HG02943 (cell line): ENCODE data around the gene ADCY2.

Experiments
- ATAC-seq: cut with Tn5 transposase; IDR thresholded peaks from one replicate; pipeline ENCODE4 v1.9.1; 2021; ENCODE audit warnings: mild to moderate bottlenecking, low read depth, moderate library complexity; ENCODE audit not compliant: unreplicated experiment

Gene ADCY2

GRCh38 chr5:7705261-7705660 is 309.3 kb downstream of the ADCY2 start:
- ATAC-seq: no peak

- no peak for ATAC-seq
Measured at GRCh38 chr5:7705736-7706135, 309.8 kb downstream of the ADCY2 start.

- no peak for ATAC-seq
Measured at GRCh38 chr5:7706256-7706655, 310.3 kb downstream of the ADCY2 start.

GRCh38 chr5:7714119-7714518 is 318.2 kb downstream of the ADCY2 start:
- ATAC-seq: no peak

GRCh38 chr5:7714697-7715096 is 318.8 kb downstream of the ADCY2 start:
- ATAC-seq: no peak

- ATAC-seq: no peak
Measured at GRCh38 chr5:7717691-7718090, 321.8 kb downstream of the ADCY2 start.

- no peak for ATAC-seq
Measured at GRCh38 chr5:7728076-7728475, 332.1 kb downstream of the ADCY2 start.

GRCh38 chr5:7741415-7742065 is 345.6 kb downstream of the ADCY2 start:
- no peak for ATAC-seq

GRCh38 chr5:7742241-7742656 is 346.3 kb downstream of the ADCY2 start:
- no peak for ATAC-seq

GRCh38 chr5:7745882-7746610 is 350.1 kb downstream of the ADCY2 start:
- ATAC-seq: no peak

GRCh38 chr5:7747728-7748127 is 351.8 kb downstream of the ADCY2 start:
- no peak for ATAC-seq

- no peak for ATAC-seq
Measured at GRCh38 chr5:7749626-7750025, 353.7 kb downstream of the ADCY2 start.

- no peak for ATAC-seq
Measured at GRCh38 chr5:7751874-7752273, 355.9 kb downstream of the ADCY2 start.

- ATAC-seq: no peak
Measured at GRCh38 chr5:7753181-7753580, 357.2 kb downstream of the ADCY2 start.

GRCh38 chr5:7753596-7753995 is 357.7 kb downstream of the ADCY2 start:
- ATAC-seq: no peak

- ATAC-seq: no peak
Measured at GRCh38 chr5:7754490-7754889, 358.6 kb downstream of the ADCY2 start.

GRCh38 chr5:7754997-7755596 is 359.2 kb downstream of the ADCY2 start:
- ATAC-seq: no peak

- ATAC-seq: no peak
Measured at GRCh38 chr5:7755958-7756357, 360.0 kb downstream of the ADCY2 start.

- no peak for ATAC-seq
Measured at GRCh38 chr5:7756453-7756852, 360.5 kb downstream of the ADCY2 start.

GRCh38 chr5:7759257-7759871 is 363.4 kb downstream of the ADCY2 start:
- no peak for ATAC-seq

- no peak for ATAC-seq
Measured at GRCh38 chr5:7759951-7760580, 364.1 kb downstream of the ADCY2 start.
